MM.1S (cell line): ENCODE measurements around the gene MAP3K20.
"Not testable (repeated sequence)": the region's sequence is repeated elsewhere in the genome, so short reads cannot be mapped to it uniquely, and the experiment has no call there.

Experiments
- EZH2phosphoT487 ChIP-seq: fragments of 300-600 bp; sonication (generic); IDR thresholded peaks from 2 replicates; pipeline ENCODE4 v1.6.1; 2018; ENCODE audit warnings: antibody characterized with exemption, low read length
- TF ChIP-seq, protein P1 (sequence below): fragments of 300-600 bp; sonication (generic); IDR thresholded peaks from 2 replicates; pipeline ENCODE4 v1.5.1; 2016; ENCODE audit warnings: antibody characterized with exemption, low read length, mixed read lengths

DNA sequence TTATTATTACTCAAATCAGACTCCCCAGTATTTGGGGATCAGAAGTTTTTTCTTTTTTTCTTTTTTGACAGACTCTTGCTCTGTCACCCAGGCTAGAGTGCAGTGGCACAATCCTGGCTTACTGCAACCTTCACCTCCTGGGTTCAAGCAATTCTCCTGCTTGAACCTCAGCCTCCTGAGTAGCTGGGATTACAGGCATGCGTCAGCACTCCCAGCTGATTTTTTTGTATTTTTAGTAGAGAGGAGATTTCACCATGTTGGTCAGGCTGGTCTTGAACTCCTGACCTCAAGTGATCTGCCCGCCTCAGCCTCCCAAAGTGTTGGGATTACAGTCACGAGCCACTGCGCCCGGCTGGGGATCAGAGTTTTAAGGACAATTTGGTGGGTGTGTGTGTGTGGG lies 233.7 kb downstream of the MAP3K20 start:
- TF ChIP-seq, protein P1, sequence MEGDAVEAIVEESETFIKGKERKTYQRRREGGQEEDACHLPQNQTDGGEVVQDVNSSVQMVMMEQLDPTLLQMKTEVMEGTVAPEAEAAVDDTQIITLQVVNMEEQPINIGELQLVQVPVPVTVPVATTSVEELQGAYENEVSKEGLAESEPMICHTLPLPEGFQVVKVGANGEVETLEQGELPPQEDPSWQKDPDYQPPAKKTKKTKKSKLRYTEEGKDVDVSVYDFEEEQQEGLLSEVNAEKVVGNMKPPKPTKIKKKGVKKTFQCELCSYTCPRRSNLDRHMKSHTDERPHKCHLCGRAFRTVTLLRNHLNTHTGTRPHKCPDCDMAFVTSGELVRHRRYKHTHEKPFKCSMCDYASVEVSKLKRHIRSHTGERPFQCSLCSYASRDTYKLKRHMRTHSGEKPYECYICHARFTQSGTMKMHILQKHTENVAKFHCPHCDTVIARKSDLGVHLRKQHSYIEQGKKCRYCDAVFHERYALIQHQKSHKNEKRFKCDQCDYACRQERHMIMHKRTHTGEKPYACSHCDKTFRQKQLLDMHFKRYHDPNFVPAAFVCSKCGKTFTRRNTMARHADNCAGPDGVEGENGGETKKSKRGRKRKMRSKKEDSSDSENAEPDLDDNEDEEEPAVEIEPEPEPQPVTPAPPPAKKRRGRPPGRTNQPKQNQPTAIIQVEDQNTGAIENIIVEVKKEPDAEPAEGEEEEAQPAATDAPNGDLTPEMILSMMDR = not testable (repeated sequence)
- TF ChIP-seq EZH2phosphoT487 = not testable (repeated sequence)
